ENCODE results near the gene PTPN4.

- no peak for TF ChIP-seq POLR2AphosphoS5 (IDR thresholded peaks at IDR 0.05)
- no peak for TF ChIP-seq EP300 (IDR thresholded peaks at IDR 0.05)
- TF ChIP-seq CTCF (IDR thresholded peaks at IDR 0.05) = no peak
- no peak for TF ChIP-seq POLR2A (IDR thresholded peaks at IDR 0.05)
Observed at GRCh38 chr2:119897736-119898395, 138.1 kb downstream of the PTPN4 start.
